OCI-LY7 (cell line): ENCODE measurements around the gene NHS. TPM values are rescaled to one million over a fixed set of nuclear protein-coding genes. Genes with fewer than 3 reads are reported as not detected.

Source experiments
- BruUV-seq: library from RNA; stranded (reverse); fragments of 400-500 nt; replicated peaks from 2 replicates; lab custom pipeline; 2021; lab: Mats Ljungman, UMichigan
- CTCF ChIA-PET: fragments of 300-600 bp; sonication (Branson Sonifier 250); formaldehyde crosslinking; loops from one replicate; lab custom pipeline; 2022; ENCODE audit warnings: antibody characterized with exemption; ENCODE audit not compliant: unreplicated experiment; lab: Charles Lee
- POLR2A ChIA-PET: fragments of 300-600 bp; sonication (Branson Sonifier 250); formaldehyde crosslinking; loops from one replicate; lab custom pipeline; 2022; ENCODE audit warnings: antibody characterized with exemption; lab: Charles Lee
- DNase-seq: peaks from one replicate; pipeline ENCODE4 v3.0.0-alpha.2; 2015; ENCODE audit warnings: low spot score
- H2AFZ ChIP-seq: fragments of 200-600 bp; sonication (generic), shearing (Covaris generic); 2 replicates; pipeline ENCODE4 v1.6.1; 2014; ENCODE audit warnings: mild to moderate bottlenecking, antibody characterized with exemption, low read length, moderate library complexity
- H3K27ac ChIP-seq: fragments of 200-600 bp; sonication (generic); 2 replicates; pipeline ENCODE4 v1.5.1; 2014; ENCODE audit warnings: mixed run types, low read depth, mild to moderate bottlenecking, moderate library complexity, low read length, inconsistent platforms; ENCODE audit not compliant: poor library complexity, severe bottlenecking
- H3K36me3 ChIP-seq: fragments of 200-600 bp; sonication (generic); 2 replicates; pipeline ENCODE4 v1.6.1; 2014; ENCODE audit warnings: mild to moderate bottlenecking, antibody characterized with exemption, low read length, moderate library complexity, mixed read lengths; ENCODE audit not compliant: insufficient read depth
- H3K4me1 ChIP-seq: fragments of 200-600 bp; sonication (generic); 2 replicates; pipeline ENCODE4 v1.5.1; 2014; ENCODE audit warnings: mild to moderate bottlenecking, low read length; ENCODE audit not compliant: insufficient read depth, poor library complexity, severe bottlenecking
- H3K4me2 ChIP-seq: fragments of 200-600 bp; sonication (generic); 2 replicates; pipeline ENCODE4 v1.6.1; 2014; ENCODE audit warnings: mild to moderate bottlenecking, low read length
- H3K4me3 ChIP-seq: fragments of 200-600 bp; sonication (generic); 2 replicates; pipeline ENCODE4 v1.5.1; 2014; ENCODE audit warnings: mild to moderate bottlenecking, low read depth, low read length; ENCODE audit not compliant: poor library complexity, severe bottlenecking
- H3K79me2 ChIP-seq: fragments of 200-600 bp; sonication (generic); 2 replicates; pipeline ENCODE4 v1.6.1; 2016; ENCODE audit warnings: low read depth, mild to moderate bottlenecking, low read length, moderate library complexity, mixed read lengths; ENCODE audit not compliant: insufficient read depth
- H3K9me2 ChIP-seq: fragments of 200-600 bp; sonication (generic); 2 replicates; pipeline ENCODE4 v1.6.1; 2016; ENCODE audit warnings: mild to moderate bottlenecking, low read length, mixed read lengths; ENCODE audit not compliant: insufficient read depth
- H3K9me3 ChIP-seq: fragments of 200-600 bp; sonication (generic); 2 replicates; pipeline ENCODE4 v1.6.1; 2014; ENCODE audit warnings: mild to moderate bottlenecking, mixed run types, low read length, mixed read lengths
- H4K20me1 ChIP-seq: fragments of 200-600 bp; sonication (generic); 2 replicates; pipeline ENCODE4 v1.6.1; 2014; ENCODE audit warnings: mild to moderate bottlenecking, antibody characterized with exemption, low read length, moderate library complexity, mixed read lengths; ENCODE audit not compliant: insufficient read depth
- EZH2phosphoT487 ChIP-seq: fragments of 200-600 bp; sonication (generic); IDR thresholded peaks from 2 replicates; pipeline ENCODE4 v1.6.1; 2018; ENCODE audit warnings: low read depth, borderline replicate concordance, mild to moderate bottlenecking, mixed run types, antibody characterized with exemption, low read length, moderate library complexity, mixed read lengths
- intact Hi-C: fragments of 100-400 bp; cut with micrococcal nuclease; formaldehyde crosslinking; loops from one replicate; pipeline ENCODE4 v1.10.0; 2022; ENCODE audit not compliant: unreplicated experiment
- total RNA-seq, 2 experiments: library from RNA; depleted of rRNA in 1 of 2; stranded (reverse); fragments of >200 nt in 1 of 2; shearing (Covaris generic) in 1 of 2; gene quantifications; 2 replicates each; pipeline ENCODE4 v1.2.3, GENCODE V29; 2014 to 2022
- TF ChIP-seq, protein P1 (sequence below): fragments of 200-600 bp; sonication (generic); conservative IDR thresholded peaks from 2 replicates; pipeline ENCODE4 v1.5.1; 2014; ENCODE audit warnings: mild to moderate bottlenecking, antibody characterized with exemption, low read length, moderate library complexity, mixed read lengths

Gene NHS
- total RNA-seq, 2 experiments from 2014 or later, result not detected

DNA sequence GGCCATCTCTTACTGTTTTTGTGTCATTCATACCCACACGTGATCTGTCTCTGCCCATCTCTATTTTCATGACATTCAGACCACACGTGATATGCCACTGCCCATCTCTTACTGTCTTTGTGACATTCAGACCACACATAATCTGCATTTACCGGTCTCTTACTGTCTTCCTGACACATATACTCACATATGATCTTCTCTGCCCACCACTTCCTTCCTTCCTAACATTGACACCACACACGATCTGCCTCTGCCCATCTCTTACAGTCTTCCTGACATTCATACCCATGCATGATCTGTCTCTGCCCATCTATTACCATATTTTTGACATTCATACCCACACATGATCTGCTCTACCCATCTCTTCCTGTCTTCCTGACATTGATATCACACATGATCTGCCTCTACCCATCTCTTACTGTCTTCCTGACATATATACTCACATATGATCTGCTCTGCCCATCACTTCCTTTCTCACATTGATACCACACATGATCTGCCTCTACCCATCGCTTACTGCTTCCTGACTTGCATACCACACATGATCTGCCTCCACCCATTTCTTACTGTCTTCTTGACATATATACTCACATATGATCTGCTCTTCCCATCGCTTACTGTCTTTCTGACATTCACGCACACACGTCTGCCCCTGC is 398.3 kb downstream of the NHS start:
- TF ChIP-seq, protein P1, sequence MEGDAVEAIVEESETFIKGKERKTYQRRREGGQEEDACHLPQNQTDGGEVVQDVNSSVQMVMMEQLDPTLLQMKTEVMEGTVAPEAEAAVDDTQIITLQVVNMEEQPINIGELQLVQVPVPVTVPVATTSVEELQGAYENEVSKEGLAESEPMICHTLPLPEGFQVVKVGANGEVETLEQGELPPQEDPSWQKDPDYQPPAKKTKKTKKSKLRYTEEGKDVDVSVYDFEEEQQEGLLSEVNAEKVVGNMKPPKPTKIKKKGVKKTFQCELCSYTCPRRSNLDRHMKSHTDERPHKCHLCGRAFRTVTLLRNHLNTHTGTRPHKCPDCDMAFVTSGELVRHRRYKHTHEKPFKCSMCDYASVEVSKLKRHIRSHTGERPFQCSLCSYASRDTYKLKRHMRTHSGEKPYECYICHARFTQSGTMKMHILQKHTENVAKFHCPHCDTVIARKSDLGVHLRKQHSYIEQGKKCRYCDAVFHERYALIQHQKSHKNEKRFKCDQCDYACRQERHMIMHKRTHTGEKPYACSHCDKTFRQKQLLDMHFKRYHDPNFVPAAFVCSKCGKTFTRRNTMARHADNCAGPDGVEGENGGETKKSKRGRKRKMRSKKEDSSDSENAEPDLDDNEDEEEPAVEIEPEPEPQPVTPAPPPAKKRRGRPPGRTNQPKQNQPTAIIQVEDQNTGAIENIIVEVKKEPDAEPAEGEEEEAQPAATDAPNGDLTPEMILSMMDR, result no peak
- no peak for TF ChIP-seq EZH2phosphoT487
- Histone ChIP-seq H3K36me3 (no peaks in the 10 kb centered on the region), H3K27ac (no peak overlapping the region), H3K9me3 (no peaks in the 10 kb centered on the region), H3K4me2 (no peak overlapping the region), H4K20me1 (no peaks in the 10 kb centered on the region), H3K9me2 (no peaks in the 10 kb centered on the region), H2AFZ (no peak overlapping the region), H3K4me3 (no peak overlapping the region), H3K79me2 (no peaks in the 10 kb centered on the region), H3K4me1 (no peaks in the 10 kb centered on the region)
- BruUV-seq, result no TSS peak
- ChIA-PET CTCF (no interaction called here), POLR2A (no interaction called here)
- intact Hi-C loops, result no loop called here
- DNase-seq, result no peak

DNA sequence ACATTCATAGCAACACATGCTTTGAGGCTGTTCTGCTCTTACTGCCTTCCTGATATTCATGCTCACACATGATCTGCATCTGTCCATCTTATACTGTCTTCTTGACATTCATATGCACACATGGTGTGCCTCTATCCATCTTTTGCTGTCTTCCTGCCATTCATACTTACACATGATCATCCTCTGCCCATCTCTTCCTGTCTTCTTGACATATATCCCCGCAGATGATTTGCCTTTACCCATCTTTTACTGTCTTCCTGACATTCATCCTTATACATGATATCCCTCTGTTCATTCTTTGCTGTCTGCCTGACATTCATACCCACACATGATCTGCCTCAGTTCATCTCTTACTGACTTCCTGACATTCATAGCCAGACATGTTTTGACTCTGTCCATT is 399.1 kb downstream of the NHS start:
- H3K4me1 ChIP-seq, result no peaks in the 10 kb centered on the region
- BruUV-seq, result no TSS peak

GRCh38 chrX:17778997-17779396 is 404.0 kb downstream of the NHS start:
- TF ChIP-seq EZH2phosphoT487, result no peak
- TF ChIP-seq, protein P1, result no peak
- no peak overlapping the region for H3K4me2 ChIP-seq
- H3K9me3 ChIP-seq, result no peaks in the 10 kb centered on the region
- H3K4me3 ChIP-seq, result no peak overlapping the region
- H3K27ac ChIP-seq, result no peak overlapping the region
- CTCF ChIA-PET, result no interaction called here
- H3K4me1 ChIP-seq, result no peaks in the 10 kb centered on the region
- H3K9me2 ChIP-seq, result no peaks in the 10 kb centered on the region
- intact Hi-C loops, result no loop called here
- no peak for DNase-seq
- POLR2A ChIA-PET, result no interaction called here
- BruUV-seq, result no TSS peak
- H3K36me3 ChIP-seq, result no peaks in the 10 kb centered on the region
- H3K79me2 ChIP-seq, result no peaks in the 10 kb centered on the region
- H4K20me1 ChIP-seq, result no peaks in the 10 kb centered on the region
- no peak overlapping the region for H2AFZ ChIP-seq

More for the DNA sequence above, 399.1 kb downstream of the NHS start:
- POLR2A ChIA-PET, result no interaction called here
- no peak for DNase-seq
- TF ChIP-seq EZH2phosphoT487, result no peak
- TF ChIP-seq, protein P1, result no peak
- Histone ChIP-seq H3K9me3 (no peaks in the 10 kb centered on the region), H3K27ac (no peak overlapping the region), H3K4me3 (no peak overlapping the region), H3K4me2 (no peak overlapping the region), H3K9me2 (no peaks in the 10 kb centered on the region), H4K20me1 (no peaks in the 10 kb centered on the region), H2AFZ (no peak overlapping the region), H3K36me3 (no peaks in the 10 kb centered on the region), H3K79me2 (no peaks in the 10 kb centered on the region)
- CTCF ChIA-PET, result no interaction called here
- intact Hi-C loops, result no loop called here
